GM18861 (cell line): ENCODE data around the gene TECPR2.

Experiments used
- ATAC-seq: cut with Tn5 transposase; IDR thresholded peaks from one replicate; pipeline ENCODE4 v1.9.1; 2021; ENCODE audit not compliant: unreplicated experiment

TECPR2 gene

DNA sequence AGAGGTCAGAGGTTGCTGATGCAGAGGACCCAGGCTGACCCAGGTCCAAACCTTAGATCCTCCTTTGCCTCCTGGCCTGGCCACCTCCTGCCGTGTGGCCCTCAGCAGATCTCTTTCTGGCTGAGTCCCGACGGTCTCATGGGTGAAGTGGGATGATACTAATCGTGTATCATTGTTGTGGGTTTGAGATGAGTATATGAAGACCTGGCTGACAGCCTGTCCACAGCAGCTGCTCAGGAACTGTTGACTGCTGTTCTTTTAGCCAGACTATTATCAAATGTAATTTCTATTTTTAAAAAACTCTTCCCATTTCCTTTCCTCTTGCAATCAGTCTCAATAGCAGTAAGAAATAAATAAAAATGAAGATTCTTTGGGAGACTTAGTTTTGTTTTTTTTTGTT lies 101.3 kb downstream of the TECPR2 start:
- ATAC-seq, result no peak

DNA sequence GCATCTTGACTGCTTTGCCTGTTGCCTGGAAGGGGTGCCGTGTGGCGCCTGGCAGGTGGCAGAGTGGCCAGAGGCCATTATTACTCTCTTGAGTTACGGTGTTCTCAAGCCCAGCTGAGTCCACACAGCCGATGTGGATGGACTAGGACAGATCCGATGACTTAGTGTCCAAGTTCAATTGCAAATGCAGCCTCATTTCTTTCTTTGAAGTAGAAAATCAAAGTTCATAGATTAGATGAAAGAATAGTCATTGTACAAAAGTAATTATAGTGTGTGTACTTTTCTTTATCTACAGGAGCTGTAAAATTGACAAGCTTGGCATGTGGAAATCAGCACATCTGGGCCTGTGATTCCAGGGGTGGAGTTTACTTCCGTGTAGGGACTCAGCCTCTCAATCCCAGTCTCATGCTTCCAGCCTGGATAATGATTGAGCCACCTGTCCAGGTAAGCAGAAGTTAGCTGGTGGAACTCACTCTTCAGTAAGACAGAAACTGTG lies 102.2 kb downstream of the TECPR2 start:
- no peak for ATAC-seq

DNA sequence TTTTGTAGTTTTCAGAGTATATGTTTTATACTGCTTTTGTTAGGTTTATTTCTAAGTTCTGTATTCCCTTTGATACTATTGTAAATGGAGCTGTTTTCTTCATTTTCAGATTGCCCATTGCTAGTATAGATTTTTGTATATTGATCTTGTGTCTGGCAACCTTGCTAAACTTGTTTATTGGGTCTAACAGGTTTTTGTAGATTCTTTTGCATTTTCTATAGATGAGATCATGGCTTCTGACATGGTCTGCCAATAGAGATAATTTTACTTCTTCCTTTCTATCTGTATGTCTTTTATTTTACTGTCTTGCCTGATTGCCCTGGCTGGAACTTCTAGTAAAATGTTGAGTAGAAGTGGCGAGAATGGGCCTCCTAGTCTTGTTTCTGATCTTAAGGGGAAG lies 106.5 kb downstream of the TECPR2 start:
- no peak for ATAC-seq

DNA sequence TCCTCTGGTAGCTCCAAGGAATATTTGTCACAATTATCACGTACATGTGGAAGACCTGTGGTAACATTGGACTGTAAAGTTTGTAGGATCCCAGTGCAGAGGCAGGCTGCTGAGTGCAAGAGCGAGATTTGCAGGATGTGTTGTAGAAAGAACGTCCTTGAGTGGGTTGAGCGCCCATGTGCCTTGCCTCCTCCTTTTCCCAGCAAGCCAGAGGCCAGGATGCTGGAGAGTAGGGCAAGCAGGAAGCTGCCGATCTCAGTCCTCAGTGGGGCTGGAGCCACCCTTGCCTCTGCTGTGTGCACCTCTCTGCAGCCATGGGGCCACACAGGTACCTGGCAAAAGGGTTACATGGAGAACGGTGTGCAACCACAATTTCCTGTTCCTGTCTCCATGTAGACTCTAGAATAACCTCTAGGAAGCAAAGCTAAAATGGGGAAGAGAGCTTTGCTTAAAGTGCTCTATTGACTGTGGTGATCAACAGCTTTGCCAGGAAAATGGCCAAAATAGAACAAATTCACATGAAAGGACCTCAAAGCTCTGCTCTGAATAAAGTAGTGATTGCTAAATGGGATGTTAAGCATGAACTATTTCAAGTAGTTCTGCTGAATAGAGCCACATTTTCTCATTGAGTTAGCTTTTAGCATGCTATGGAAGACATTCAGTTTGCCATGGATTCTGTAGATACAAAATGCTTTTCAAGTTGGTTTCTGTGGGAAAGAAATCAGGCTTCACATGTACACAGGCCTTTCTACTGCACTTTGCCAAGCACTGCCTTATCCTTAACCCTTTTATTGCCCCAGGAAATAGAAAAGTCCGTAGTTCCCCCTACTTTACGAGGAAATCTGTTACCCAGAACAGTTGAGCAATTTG lies 109.4 kb downstream of the TECPR2 start:
- no peak for ATAC-seq

DNA sequence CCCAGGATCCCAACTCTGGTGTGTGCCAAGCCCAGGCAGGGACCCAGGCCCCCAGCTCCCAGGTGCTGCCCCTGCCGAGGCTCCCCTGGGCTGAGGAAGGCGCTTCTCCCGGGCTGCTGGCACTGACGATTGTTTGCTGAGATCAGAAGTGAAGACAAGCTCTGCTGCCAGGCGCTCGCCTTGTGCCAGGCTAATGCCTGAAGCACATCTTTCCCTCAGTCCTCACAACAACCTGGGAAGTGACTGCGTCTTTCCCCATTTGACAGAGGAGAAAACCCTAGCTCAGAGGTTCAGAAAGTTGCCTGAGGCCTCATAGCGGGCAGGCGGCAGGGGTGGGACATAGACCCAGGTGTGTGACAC lies 110.0 kb downstream of the TECPR2 start:
- no peak for ATAC-seq

DNA sequence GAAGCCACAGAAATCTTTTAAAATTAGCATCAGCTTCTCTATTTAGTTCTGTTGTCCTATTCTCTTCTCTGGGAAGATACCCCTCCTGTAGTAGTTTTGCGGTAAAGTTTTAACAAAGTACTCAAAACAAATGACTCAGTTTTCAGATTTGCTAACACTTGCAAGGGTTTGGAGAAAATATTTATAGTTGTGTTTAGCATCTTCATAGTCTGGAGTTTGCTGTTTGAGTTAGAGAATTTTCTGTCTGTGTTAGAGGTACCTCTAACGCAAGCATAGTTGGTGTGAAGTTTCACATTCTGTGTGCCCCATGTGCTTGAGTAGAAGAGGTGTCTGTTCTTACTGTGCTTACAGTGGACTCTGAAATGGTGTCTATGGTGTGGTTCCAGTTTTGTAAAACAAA lies 110.8 kb downstream of the TECPR2 start:
- ATAC-seq, result no peak

DNA sequence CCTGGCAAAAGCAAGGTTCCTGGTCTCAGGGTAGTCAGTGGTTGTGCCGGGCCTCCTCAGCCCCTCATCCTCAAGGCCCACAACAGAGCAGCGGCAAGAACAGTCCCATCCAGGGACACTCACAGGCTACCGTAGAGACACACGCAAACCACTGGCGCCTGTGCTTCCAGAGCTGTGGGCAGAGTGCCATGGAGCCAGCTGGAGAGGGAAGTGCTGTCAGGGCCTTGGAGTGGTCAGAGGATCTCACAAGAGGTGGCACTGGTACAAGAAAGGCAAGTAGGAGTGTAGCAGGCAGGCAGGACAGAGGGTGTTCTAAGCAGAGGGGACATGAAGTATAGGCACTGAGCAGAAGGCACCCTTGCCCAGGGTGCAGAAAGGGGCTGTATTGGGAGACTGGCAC lies 112.2 kb downstream of the TECPR2 start:
- no peak for ATAC-seq

DNA sequence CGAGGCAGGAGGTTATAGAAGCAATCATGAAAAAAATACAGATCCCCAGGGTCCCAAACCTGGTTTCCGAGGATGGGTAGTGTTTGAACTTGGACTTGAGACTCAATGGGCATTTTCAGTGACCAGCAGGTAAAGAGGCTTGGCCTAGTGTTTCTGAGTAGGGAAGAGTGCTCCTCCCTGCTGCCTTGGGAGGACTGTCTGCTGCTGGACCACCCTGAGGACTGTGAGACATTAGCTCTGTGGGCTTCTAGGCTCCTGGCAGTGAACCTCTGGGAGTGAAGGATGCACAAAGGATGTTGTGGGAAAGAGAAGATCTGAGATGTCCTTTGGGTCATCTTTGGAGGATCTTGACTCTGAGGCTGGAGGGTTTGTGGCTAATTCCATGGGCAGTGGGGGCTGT lies 116.4 kb downstream of the TECPR2 start:
- ATAC-seq, result no peak

DNA sequence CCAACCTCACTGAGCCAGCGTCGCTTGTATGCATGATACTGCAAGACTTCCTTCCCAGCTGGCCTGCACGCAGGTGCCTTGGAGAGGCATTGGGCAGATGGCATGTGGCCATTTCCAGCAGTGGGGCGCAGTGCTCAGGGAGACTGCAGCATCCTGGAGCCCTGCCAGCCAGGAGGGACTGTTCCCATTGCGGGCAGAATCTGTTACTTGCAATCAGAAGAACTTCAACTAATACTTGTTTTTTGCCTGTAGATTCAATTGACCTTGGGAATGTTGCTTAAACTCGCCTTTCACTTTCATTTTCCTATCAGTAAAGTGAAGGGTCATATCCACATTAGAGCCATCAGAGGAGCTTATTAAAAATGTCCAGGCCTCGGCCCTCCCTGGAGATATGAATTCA lies 117.0 kb downstream of the TECPR2 start:
- ATAC-seq, result no peak

DNA sequence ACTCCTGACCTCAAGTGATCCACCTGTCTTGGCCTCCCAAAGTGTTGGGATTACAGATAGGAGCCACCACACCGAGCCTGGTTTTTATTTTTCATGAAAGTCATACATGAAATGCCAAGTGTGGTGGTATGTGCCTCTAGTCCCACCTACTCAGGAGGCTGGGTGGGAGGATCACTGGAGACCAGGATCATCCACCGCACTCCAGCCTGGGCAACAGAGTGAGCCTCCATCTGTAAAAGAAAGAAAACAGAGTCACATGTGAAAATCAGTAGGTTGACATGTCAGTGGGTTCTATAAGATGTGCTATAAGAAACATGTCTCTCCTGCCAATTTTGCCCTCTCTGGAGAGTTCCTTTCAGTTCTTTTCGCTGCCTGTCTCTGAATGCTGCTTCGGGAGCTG lies 118.6 kb downstream of the TECPR2 start:
- ATAC-seq, result no peak

DNA sequence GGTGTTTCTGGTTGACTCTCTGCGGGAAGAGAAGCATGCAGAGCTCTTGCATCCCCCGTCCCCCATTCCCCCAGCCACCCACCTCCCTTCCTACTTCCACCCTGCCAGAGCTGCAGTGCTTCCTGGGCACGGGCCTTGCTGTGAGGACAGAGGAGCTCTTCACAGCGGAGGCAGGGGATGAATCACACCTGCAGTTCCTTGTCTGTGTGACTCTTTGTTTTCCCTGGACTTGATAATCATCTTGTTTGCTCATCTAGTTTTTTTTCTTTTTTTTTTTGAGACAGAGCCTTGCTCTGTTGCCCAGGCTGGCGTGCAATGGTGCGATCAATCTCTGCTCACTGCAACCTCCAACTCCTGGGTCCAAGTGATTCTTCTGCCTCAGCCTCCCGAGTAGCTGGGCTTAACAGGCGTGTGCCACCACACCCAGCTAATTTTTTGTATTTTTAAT lies 119.1 kb downstream of the TECPR2 start:
- ATAC-seq, result no peak

DNA sequence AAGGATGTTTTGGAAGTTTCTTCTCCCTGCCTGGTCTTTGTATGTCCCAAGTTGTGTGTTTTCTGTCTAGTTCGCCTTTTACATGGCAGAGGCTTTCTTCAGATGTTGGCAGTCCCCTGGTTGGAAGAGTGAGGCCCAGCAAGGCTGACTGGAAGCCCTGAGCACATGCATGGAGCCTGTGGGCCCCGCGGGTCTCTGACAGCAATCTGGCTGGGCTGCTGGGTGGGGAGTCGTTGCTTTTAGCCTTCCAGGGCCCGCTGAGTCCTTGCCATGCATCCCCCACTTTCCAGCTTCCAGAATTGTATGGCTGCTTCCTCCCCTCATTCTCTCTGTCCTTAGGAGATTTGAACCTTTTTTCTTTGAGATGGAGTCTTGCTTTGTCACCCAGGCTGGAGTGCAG lies 121.6 kb downstream of the TECPR2 start:
- ATAC-seq, result no peak

DNA sequence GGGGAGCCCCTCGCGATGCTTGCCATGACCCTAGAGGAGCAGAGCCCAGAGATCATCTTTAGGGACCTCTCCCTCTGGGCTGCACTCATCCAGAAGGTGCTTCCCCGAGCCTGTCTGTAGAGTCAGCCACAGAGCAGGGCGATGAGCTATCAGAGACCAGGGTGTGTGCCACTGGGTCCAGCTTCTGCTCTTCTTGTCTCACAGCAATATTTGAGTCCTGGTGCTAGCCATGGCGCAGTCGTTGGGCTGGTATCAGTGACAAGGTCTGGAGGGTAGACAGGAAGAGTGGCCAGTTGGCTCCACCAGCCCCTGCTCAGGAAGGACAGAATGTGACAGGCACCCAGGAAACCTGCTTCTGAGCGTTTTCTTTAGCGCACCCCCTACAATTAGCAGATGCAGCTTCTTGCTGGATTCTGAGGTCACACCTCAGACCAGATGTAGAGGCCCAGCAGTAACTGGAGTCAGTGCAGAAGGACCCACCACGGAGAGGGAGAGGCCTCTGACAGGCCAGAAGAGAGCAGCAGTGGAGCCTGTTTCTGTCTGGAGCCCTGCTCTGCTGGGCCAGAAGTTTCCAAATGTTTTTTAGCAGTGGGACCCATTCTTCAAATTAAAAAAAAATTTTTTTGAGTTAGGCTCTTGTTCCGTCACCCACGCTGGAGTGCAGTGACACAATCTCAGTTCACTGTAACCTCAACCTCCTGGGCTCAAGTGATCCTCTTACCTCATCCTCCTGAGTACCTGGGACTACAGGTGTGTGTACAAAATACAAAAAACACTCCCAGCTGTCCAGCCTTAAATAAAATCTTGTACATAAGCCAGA lies 123.2 kb downstream of the TECPR2 start:
- ATAC-seq, result no peak

DNA sequence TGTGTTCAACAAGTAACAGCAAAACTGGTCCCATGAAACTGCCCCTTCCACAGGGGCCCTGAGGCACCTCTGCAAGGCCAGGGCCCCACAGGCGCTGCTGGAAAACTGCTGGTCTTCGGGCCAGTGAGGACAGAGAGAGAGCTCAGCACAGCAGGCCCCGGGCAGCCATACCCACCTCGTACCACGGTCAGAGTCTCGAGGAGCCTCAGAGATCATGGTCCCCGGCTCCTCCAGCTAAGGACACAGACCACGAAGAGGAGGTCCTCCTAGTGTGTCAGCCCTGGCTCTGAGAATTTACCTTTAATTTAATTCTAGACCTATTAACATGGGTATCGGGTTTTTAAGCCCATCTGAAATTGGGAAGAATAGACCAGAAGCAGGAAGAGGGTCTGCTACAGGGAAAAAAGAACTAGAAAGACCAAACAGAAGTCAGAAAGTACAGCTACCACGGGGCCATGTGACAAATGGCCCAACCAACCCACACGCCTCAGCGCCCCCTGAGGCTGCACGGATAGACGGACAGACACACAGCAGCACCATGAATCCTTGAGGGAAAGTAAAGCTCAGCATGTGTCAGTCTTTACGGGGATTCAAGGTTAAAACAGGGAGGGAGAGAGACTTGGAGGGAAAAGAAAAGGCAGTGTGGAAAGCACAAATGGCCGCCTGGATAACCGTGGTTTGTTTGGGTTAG lies 123.9 kb downstream of the TECPR2 start:
- ATAC-seq, result no peak

DNA sequence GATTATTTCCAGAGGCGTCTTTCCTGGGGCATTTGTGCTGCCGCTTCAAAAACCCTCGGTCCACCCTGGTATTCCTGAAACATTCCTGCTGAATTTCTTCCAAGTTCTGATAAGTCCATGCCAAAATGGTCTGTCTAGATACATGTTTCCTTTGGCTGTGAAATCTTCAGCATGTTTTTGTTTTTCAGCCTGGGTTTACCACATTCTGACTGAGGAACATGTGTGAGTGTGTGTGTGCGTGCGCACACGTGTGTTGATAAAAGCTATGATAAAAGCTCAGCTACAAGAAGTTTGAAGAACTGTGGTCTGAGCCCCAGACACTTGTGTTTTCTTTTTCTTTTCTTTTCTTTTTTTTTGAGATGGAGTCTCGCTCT lies 124.5 kb downstream of the TECPR2 start:
- ATAC-seq, result no peak

DNA sequence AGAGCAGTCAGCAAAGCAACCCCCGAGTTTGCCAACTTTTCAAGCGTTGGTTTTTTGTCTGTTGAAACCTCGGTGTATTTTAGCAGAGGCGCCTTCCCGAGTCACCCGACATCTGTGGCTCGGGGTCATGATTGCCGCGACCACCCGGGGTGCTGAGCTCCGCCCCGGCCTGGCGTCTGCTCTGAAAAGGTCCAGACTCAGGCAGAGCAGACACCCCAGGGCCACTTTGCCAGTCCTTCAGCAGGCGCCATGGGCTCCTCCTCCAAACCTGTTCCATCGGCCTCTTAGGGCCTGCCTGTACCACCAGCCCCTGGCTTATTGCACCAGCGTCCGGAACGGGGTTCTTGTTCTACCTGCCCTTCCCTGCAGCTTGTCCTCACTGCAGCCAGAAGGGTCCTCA lies 127.7 kb downstream of the TECPR2 start:
- ATAC-seq, result no peak

DNA sequence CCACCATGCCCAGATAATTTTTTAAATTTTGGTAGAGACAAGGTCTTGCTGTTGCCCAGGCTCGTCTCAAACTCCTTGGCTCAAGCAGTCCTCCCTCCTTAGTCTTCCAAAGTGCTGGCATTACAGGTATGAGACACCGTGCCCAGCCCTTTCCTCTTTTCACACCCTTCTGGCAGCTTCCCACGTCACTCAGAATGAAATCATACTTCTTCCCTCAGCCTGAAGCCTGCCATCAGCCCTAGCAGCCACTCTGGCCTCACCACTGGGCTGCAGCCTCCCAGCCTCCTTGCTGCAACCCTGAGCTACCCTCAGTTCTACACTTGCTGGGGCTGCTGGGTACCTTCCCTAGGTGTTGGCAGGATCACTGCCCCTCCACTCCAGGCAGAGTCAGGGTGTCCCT lies 128.6 kb downstream of the TECPR2 start:
- ATAC-seq, result no peak

DNA sequence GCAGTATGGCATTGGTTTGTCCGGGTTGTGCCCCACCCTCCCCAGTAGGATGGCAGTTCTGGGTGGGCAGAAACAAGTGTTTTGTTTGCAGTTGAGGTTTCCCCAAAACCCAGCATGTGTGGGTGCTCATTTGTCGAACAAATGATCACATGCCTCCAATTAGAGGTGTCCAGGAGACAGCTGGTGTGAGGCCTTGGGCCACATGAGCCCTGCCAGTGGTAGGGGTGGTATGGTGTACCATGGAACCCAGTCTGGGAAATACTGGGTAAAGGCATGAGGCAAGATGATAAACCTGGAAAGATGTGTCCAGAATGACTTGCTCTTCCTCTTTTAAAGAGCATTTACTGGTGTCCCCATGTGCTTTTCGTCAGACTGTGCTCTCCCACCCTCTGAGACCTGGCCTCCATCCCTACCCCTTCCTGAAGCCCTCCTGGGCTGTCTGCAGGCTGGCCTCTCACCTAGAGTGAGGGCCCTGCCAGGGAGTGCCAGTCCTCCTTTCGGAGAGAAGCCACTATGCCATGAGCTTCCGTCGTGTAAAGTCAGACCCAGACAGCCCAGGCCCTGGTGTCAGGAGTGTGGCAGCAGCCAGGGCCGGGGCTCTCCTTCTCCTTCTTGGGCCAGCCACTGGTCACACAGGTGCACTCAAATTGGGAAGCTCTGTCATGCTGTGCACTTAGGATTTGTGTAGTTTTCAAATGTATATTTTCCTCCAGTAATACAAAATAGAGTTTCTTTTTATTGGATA lies 129.2 kb downstream of the TECPR2 start:
- no peak for ATAC-seq

DNA sequence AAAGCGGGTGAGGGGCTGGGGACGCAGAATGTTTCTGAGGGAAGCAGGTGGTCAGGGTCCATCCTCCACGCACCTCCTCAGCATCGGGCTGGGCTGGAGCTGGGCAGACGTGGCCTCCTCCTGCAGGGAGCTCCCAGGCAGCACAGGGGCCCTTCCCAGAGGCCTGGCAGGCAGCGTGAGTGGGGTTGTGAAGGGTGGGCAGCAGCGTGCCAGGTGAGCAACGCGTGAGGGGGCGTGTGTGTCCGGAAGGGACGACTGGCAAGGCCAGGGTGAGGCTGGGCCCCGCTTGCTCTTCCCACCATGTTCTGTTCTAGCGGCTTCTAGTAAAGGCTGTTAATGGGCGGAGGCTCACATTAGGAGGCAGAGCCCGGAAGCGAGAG lies 129.8 kb downstream of the TECPR2 start:
- no peak for ATAC-seq

DNA sequence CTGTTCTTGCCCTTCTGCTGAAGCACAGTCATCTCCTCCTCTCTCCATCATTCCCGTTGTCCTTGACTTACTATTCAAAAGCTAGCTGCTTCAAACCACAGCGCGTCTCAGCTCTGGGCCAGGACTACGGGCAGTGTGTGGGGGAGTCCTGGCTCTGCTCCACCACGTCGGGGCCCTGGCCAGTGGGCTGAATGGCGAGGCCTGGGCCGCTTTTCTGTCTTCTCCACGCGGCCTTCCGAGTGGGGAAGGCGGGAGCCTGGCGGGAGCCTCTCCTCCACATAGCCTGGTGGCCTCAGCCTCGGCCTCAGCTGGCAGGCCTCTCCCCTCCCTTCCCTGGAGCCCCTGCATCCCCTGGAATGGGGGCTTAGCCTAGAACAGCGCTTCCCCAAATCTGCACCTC lies 130.4 kb downstream of the TECPR2 start:
- ATAC-seq, result no peak

DNA sequence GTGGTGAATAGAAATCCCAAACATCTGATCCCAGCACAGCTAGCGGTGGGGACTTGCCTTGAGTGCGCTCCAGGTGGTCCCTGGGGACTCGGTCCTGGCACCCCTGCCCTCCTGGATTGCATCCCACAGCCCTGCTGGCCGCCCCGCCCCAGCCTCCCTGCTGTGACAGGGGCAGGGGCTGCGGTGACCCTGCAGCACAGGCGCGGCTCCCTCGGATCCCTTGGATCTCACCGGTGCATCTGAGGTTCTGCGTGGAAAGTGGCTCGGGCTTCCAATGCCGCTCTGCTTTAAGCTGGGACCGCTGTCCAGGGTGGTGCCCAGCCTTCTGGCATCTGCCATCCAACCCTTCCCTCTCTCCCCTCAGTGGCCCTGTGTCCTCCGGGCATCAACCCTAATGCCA lies 130.8 kb downstream of the TECPR2 start:
- ATAC-seq, result no peak
